Endometrium (tissue), 2 donors: ENCODE data around the gene RPL19.

Source experiments
- FAIRE-seq: peaks from 2 replicates; lab custom pipeline; 2012; peaks lifted over from hg19 to GRCh38; lab: Jason Lieb, UNC
- donor health status: control.
- donor health status: control.

The RPL19 gene

GRCh38 chr17:39224778-39225307 is 24.8 kb downstream of the RPL19 start:
- FAIRE-seq: no peak

- FAIRE-seq: no peak
Measured at GRCh38 chr17:39225308-39225958, 25.4 kb downstream of the RPL19 start, which contains the start of gene STAC2. STAC2 (minus strand) TSS chr17:39225945; CDS start chr17:39225502, 443 bp downstream.

GRCh38 chr17:39225959-39226683 is 26.0 kb downstream of the RPL19 start:
- no peak for FAIRE-seq

GRCh38 chr17:39227364-39227919 is 27.4 kb downstream of the RPL19 start:
- FAIRE-seq: no peak

- no peak for FAIRE-seq
Measured at GRCh38 chr17:39229274-39229913, 29.3 kb downstream of the RPL19 start.

GRCh38 chr17:39230361-39230760 is 30.3 kb downstream of the RPL19 start:
- FAIRE-seq: no peak

- FAIRE-seq: no peak
Measured at GRCh38 chr17:39231091-39231561, 31.0 kb downstream of the RPL19 start.

- no peak for FAIRE-seq
Measured at GRCh38 chr17:39231591-39232551, 31.8 kb downstream of the RPL19 start.

GRCh38 chr17:39235555-39236449 is 35.7 kb downstream of the RPL19 start:
- no peak for FAIRE-seq

GRCh38 chr17:39236450-39236927 is 36.4 kb downstream of the RPL19 start:
- no peak for FAIRE-seq

- FAIRE-seq: no peak
Measured at GRCh38 chr17:39236981-39237441, 36.9 kb downstream of the RPL19 start.

- FAIRE-seq: no peak
Measured at GRCh38 chr17:39237586-39237985, 37.5 kb downstream of the RPL19 start.

- no peak for FAIRE-seq
Measured at GRCh38 chr17:39238311-39238972, 38.4 kb downstream of the RPL19 start.

- no peak for FAIRE-seq
Measured at GRCh38 chr17:39239640-39240314, 39.7 kb downstream of the RPL19 start.

GRCh38 chr17:39240631-39241030 is 40.5 kb downstream of the RPL19 start:
- no peak for FAIRE-seq

GRCh38 chr17:39243155-39243554 is 43.1 kb downstream of the RPL19 start:
- no peak for FAIRE-seq

GRCh38 chr17:39244016-39244599 is 44.0 kb downstream of the RPL19 start:
- no peak for FAIRE-seq
